Activated CD8-positive, alpha-beta memory T cell treated with anti-CD3 and anti-CD28 coated beads for 1 hour (primary cell): ENCODE results near the gene CALN1.

Experiments
- DNase-seq, 2 donors: peaks; one replicate each; pipeline ENCODE4 v3.0.0-alpha.2; 2020; ENCODE audit warnings: low read depth in 1 of 2; ENCODE audit errors: extremely low read depth in 1 of 2

CALN1 gene

DNA sequence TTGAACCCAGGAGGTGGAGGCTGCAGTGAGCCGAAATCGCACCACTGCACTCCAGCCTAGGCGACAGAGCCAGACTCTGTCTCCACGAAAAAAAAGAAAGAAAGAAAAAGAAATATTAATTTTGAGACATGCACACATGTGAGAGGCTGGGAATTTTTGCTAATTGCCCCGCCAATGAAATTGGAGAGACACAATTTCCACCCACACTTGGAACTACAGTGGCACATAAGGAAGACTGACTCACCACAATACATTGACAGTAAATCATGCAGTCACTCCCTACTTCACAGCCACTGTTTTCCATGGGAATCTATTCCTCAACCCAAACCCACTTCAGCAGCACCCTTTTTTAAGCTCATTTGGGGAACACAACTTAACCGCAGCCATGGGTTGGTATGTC, 139.7 kb downstream of the CALN1 start:
- no peak for DNase-seq

DNA sequence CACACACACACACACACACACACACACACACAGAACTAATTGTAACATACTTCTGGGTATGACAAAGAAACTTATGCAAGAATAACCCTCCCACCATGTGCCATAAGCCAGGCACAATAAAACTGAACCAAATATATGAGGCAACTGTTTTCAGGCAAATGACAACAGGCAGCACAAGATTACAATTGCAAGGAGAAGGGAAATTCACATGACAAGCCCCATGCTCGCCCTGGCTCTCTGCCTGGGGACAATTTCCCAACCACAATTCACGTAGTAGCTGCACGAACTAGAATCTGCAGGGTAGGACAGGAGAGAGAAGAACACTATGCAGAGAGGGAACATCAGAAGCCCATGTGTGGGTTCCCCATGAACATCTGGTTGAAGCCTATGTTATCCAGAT, 143.3 kb downstream of the CALN1 start:
- DNase-seq: no peak

GRCh38 chr7:72268090-72268489, 144.0 kb downstream of the CALN1 start:
- DNase-seq: no peak

DNA sequence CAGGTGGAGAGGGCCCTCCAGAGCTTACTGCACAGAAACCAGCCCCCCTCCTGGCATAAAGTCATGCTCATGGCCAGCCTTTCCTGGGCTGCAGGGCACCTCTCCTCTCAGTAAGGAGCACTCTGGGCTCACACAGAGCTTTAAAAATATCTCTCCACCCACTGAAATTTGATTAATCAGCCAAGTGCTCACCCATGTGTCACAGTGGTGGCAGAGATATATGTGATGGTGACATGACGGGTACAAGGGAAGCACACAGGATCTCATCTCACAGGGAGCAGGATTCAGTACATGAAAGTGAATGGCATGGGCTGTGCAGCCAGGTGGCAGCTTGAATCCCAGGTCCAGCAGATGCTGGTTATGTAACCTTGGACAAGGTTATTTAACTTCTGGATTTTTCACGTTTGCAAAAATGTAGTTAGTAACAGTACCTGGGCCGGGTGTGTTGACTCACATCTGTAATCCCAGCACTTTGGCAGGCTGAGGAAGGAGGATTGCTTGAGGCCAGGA, 144.8 kb downstream of the CALN1 start:
- no peak for DNase-seq

DNA sequence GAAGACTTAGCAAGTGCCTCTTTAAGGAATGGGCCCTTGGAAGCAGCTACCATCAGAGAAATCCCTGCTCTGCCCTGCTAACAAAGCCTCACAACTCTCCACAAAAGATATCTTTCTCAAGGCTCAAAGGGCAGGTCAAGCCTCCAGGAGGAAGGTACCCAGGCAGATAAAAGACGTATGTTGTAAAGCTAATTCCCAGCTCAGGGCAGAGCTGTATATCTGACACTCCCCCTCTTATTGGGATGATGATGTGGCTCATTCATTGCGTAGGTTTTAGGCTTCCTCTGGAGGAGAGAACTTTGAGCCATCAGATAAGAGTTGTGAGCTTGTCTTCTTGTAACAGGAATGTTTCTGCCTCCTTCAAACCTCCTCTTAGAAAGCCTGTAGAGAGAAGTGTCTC, 145.4 kb downstream of the CALN1 start:
- DNase-seq: no peak

DNA sequence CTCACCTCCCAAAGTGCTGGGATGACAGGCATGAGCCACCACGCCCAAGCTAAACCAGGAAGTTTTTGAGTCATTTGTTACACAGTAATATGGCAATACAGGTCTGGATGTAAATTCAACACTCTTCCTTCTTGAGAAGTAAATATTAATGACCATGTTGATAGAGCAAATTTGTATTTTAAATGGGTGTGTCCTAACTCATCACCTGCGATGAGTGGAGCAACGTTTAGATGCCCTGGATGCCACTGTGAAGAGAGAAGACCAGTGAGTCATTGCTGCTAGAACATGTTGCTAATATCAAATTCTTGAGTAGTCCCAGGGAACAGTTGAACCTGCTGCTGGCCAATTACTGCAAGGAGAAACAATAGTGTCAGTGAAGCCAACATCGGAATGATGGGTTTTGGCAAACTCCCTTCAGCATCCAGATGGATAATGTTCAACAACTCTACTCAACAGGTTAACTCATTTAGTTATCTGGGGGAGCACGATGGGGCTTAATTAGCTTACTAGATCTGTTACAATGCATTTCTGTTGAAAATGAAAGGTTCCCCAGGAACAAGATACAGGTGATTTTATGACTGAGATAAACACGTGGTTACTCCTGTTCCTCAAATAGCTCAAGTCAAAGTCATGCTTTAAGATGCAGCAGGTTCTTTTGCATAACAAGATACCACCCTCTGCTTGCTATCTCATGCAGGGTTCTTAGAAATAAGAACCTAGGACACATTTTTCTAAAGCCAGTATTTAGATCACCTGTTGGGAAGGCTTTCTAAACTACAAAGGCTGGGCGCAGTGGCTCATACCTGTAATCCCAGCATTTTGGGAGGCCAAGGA, 146.8 kb downstream of the CALN1 start:
- DNase-seq: no peak

GRCh38 chr7:72260406-72260805, 151.7 kb downstream of the CALN1 start:
- DNase-seq: no peak

GRCh38 chr7:72258074-72258473, 154.1 kb downstream of the CALN1 start:
- no peak for DNase-seq

DNA sequence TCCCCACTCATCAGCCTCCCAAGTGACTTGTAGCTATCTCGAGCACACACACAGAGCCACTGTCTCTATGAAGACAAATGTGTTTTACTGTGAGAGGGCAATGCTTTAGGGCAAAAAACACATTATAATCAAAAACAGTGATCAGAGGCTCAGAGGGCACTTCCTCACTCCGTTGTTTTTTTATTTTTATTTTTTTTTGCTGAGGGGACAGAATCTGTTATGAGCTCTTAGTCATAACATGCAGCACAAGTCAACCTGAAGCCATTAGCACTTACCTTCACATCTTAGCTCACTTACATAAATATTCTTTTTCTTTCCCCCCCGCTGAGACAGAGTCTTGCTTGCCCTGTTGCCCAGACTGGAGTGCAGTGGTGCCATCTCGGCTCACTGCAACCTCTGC, 157.7 kb downstream of the CALN1 start:
- DNase-seq: no peak

GRCh38 chr7:72249106-72249505, 163.0 kb downstream of the CALN1 start:
- no peak for DNase-seq

DNA sequence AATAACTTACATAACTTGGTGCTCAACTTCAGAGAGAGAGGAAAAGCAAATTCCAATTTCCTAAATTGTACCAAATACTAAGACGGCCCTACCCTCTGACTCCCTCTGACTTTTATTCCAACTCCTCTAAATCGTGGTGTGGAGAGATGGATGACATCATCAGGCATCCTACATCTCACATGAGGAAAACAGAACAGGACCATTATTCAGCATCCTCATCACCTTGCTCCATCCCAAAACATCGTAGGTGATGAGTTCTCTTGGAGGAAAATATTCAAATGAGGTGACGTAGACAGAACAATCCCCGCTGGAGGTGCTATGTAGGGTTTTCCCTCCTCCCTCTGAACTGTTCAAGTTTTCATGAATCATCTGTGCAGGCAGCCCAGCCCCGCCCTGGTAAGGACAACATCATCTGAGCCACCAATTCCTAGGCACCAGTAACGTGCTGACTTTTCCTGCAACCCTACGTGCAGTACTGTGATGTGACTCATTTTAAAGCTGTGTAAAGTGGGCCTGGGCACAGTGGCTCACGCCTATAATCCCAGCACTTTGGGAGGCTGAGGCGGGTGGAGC, 167.2 kb downstream of the CALN1 start:
- DNase-seq: no peak

DNA sequence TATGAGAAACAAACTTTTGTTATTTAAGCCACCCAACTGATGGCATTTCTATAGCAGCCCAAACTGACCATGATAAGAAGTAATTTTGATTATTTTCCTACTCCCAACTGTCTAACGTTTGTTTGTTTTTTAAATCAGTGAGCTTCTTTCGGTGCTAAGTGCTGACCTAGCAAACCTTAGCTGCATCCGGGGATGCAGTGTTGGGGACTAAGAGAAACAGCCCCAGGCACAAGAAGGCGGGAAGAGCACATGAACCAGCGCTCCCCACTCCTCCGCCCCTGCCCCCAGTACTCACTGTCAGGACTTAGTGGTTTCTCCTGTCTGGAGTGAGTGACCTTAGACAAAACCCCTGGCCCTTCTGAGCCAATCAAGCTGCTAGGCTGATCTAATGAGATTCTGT, 168.8 kb downstream of the CALN1 start:
- no peak for DNase-seq

GRCh38 chr7:72235351-72235750, 176.8 kb downstream of the CALN1 start:
- DNase-seq: no peak

- no peak for DNase-seq
Measured at GRCh38 chr7:72234086-72234485, 178.1 kb downstream of the CALN1 start.

- no peak for DNase-seq
Measured at GRCh38 chr7:72230281-72230680, 181.9 kb downstream of the CALN1 start.

DNA sequence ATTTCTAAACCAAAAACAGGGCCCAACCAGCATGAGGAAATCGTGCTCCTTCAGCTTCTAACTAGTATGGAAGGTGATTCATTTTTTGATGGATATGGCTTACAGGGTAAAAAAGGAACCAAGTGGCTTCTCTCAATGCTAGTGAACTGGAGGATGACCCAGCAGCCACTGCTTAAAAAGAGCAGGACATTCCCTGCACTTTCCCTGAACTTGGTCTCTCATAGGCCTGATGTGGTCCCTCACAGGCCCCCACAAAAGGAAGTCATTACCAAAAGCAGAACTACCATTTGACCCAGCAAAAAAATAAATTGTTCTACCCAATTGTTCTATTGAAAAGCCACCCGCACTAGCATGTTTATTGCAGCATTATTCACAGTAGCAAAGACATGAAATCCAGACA, 188.8 kb downstream of the CALN1 start:
- DNase-seq: no peak

DNA sequence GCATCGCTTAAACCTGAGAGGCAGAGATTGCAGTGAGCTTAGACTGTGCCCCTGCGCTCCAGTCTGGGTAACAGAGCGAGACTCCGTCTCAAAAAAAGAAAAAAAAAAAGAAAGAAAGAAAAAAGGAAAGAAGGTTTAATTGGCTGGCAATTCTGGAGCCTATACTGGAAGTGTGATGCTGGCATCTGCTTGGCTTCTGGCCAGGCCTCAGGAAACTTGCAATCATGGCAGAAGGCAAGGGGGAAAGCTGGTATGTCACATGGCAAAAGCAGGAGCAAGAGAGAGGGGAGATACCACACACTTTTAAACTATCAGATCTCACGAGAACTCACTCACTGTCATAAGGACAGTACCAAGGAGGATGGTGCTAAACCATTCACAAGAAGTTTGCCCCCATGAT, 190.0 kb downstream of the CALN1 start:
- DNase-seq: no peak

DNA sequence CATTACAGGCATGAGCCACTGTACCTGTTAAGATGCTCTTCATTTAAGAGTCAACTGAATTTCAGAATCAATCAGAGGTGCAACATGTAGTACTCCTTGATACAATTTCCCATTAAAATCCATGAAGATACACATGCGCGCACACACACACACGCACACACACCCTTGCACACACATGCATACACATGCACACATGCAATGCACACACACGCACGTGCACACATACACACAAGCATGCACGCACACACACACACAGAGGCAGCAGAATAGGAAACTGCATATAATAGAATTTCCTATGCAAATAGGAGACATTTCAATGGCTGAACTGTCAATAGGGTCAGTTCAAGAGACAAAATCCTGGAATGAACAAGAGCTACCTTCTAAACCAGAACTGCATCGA, 192.6 kb downstream of the CALN1 start:
- DNase-seq: no peak

- no peak for DNase-seq
Measured at GRCh38 chr7:72217151-72217550, 195.0 kb downstream of the CALN1 start.

GRCh38 chr7:72213769-72214168, 198.4 kb downstream of the CALN1 start:
- DNase-seq: no peak

- no peak for DNase-seq
Measured at GRCh38 chr7:72213081-72213480, 199.1 kb downstream of the CALN1 start.

DNA sequence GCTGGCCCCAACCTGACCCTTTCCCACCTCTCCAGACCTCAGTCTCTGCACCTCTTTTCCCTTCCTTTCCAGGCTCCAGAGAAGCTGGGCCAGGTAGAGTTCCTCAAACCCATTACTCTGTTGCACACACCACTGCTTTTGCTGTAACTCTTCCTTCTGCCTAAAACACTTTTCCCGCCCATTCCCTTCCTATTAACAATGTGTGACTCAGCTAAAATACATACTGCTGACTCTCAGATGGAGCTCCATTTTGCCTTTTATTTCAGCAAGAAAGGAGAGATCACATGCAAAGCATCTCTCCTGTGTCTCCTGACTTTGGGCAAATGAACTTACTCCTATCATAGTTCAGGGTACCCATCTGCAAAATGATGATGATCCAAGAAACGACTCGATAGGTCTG, 201.0 kb downstream of the CALN1 start:
- no peak for DNase-seq
